GM20000 (cell line): ENCODE measurements around the gene PRSS21.

Source experiments
- DNase-seq: peaks from one replicate; pipeline ENCODE4 v3.0.0; 2012; ENCODE audit warnings: low spot score
- TF ChIP-seq, protein P1 (sequence below): IDR thresholded peaks from 2 replicates; pipeline ENCODE4 v1.5.1; 2012; ENCODE audit warnings: mild to moderate bottlenecking, control low read depth; ENCODE audit errors: extremely low read depth, missing control alignments

The PRSS21 gene

DNA sequence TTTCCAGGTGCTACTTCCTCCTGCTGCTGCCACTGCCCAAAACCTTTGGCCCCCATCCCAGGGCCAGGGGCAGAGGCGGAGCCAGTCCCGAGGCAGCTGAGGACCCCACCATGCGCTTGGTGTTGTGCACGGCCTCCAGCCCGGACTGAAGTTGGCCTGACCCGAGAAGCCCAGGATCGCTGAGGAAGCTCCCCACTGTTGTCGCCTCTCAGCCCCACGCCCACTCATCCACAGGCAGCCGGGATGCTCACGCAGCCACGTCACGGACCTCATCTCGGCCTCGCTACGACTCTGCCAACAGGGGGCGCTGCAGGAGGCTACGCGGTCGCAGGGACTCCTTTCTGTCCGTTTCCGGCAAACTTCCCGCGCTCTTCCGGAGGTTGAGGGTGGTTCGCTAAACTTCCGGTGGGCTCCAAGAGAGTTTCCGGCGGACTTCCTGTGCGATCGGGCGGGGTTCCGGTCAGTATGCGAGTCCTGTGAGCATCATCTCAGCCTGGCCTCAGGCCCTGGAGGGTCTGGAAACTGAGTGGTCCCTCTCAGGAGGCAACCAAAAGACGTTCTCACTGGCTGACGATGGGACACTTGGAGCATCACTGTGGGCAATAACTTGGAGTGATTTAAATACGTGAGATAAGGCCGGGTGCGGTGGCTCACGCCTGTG is 25.4 kb downstream of the PRSS21 start:
- peak; percentile 72 for DNase-seq
- TF ChIP-seq, protein P1, sequence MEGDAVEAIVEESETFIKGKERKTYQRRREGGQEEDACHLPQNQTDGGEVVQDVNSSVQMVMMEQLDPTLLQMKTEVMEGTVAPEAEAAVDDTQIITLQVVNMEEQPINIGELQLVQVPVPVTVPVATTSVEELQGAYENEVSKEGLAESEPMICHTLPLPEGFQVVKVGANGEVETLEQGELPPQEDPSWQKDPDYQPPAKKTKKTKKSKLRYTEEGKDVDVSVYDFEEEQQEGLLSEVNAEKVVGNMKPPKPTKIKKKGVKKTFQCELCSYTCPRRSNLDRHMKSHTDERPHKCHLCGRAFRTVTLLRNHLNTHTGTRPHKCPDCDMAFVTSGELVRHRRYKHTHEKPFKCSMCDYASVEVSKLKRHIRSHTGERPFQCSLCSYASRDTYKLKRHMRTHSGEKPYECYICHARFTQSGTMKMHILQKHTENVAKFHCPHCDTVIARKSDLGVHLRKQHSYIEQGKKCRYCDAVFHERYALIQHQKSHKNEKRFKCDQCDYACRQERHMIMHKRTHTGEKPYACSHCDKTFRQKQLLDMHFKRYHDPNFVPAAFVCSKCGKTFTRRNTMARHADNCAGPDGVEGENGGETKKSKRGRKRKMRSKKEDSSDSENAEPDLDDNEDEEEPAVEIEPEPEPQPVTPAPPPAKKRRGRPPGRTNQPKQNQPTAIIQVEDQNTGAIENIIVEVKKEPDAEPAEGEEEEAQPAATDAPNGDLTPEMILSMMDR = peak; percentile 46

DNA sequence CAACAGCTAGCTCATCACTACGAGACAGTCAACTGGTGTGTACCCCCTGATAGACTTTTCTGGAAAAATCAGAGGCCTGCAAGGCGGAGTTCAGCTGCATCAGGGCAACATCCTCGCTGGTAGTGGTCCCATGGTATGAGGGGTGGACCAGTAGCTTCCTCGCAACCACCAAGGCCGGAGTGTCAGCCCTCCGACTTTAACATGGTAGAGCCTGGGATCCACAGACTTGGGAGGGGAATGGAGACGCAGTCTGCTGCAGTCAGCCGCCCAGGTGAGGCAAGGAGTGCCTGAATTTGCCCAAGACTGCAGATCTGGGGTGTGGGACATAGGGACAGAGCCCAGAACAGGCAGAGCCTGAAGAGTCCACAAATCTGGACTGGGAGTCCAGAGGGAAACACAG is 26.5 kb downstream of the PRSS21 start:
- no peak for DNase-seq
- TF ChIP-seq, protein P1 = no peak

DNA sequence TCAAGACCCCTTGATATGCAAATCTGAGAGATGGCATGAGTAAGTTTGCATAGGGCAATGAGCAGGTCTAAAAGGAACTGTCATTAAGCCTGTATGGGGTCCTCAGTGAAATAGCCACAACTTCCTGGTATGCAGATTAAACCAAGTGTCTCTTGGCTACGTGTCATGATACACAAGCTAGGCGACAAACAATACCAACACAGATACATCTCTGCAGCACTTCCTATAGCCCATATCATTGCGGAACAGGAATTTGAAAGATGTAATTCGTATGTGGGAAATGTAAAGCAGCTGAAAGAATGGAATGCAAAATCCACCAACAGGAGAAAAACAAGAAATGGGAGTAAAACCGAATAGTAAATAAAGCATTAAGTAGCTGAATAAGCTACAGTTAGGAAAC is 28.1 kb downstream of the PRSS21 start:
- TF ChIP-seq, protein P1 = no peak
- DNase-seq = no peak

DNA sequence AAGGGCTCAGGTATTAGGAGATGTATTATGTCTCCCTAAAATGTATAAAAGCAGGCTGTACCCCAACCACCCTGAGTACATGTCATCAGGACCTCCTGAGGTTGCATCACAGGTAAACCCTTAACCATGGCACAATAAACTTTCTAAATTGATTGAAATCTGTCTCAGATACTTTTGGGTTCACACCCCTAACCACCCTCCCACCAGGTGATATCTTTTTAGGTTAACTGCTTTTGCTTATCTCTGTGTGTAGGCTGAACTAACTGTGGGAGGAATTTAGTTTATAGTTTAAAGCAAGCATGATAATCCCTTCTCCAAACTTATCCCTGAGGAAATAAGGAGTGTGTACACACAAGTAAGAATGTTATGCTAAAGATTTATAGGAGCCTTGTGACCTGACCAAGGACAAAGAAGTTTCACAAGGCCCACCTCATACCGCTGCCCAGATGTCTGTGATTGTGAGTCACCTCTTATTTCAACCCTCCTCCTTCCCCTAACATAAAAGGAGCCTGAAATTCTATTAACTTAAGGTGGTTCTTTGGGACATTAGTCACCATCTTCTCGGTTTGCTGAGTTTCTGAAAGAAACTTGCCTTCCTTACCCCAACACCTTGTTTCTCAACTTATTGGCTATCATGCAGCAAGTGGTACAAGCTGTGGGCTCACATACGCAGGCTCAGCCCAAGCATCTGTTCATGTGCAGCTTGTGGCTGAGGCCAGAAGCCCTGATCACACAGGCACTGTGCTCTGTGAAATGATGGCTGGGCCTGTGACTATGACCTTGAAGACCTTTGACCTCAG is 29.7 kb downstream of the PRSS21 start:
- DNase-seq = no peak
- TF ChIP-seq, protein P1 = no peak

DNA sequence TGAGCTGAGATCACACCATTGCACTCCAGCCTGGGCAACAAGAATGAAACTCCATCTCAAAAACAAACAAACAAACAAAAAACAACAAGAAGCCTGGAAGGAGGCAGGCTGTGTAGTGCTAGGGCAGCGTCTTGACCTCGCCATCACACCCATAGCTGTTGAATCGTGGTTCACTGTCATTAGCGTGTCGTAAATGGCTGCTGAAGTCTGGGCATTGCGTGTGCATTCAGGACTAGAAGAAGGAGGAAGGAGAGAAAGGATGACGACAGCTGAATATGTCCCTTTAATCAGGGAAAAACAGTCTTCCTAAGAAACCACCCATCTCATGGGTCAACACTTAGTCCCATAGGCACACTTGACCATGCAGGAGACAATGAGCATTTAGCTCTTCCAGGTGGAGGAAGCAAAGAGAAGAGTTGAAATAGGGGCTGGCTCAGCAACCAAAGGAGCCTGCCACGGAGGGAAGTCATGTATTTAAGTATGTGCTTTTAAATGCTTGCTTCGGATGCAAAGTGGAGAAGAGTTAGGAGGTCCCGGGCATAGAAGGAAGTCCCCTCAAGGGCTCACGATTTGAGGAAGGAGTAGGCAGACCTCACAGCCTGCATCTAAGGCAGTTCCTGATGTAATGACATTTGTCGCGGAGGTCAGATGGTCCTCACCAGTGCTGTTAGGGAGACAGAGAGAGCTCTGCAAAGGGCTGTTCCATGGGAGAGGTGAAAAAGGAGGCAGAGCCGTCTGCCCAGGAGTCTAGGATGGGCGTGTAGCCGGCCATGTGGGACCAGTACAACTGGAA is 32.1 kb downstream of the PRSS21 start:
- no peak for DNase-seq
- TF ChIP-seq, protein P1 = no peak

DNA sequence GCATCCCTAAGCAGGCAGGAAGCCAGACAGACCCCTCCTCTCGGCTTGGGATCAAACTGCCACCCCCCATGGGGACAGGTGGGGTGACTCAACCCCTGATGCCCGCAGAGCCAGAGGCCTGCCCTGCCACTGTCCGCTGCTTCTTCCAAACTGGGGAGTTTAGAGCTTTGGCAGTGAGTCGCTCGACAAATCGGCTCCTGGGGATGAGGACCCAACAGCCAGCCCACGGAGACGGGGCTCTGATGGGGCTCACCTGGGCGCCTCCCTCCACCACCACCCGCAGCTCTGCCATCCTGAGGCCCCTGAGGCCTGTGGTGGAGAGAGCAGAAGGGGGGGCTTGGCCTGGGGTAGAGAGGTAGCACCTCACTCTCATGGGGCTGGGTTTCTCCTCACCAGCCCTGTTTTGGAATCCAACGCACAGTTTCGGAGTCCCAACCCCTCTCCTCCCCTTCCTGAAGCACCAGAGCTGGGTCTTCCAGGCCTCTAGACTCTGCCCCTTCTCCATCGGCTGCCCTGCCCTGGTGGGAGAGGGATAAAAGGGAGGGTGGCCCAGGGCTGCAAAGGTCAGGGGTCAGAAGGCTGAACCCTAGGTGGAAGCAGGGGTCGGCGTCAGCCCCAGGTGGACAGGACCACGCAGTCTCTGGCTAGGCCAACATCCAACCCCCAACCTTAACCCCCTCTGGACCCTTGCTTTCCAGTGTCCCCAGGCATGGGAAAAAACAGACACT is 35.1 kb downstream of the PRSS21 start:
- TF ChIP-seq, protein P1 = no peak
- DNase-seq = no peak
